ENCODE results near the gene CPNE1.
"Not testable (repeated sequence)": the region's sequence is repeated elsewhere in the genome, so short reads cannot be mapped to it uniquely, and the experiment has no call there.

Gene CPNE1

DNA sequence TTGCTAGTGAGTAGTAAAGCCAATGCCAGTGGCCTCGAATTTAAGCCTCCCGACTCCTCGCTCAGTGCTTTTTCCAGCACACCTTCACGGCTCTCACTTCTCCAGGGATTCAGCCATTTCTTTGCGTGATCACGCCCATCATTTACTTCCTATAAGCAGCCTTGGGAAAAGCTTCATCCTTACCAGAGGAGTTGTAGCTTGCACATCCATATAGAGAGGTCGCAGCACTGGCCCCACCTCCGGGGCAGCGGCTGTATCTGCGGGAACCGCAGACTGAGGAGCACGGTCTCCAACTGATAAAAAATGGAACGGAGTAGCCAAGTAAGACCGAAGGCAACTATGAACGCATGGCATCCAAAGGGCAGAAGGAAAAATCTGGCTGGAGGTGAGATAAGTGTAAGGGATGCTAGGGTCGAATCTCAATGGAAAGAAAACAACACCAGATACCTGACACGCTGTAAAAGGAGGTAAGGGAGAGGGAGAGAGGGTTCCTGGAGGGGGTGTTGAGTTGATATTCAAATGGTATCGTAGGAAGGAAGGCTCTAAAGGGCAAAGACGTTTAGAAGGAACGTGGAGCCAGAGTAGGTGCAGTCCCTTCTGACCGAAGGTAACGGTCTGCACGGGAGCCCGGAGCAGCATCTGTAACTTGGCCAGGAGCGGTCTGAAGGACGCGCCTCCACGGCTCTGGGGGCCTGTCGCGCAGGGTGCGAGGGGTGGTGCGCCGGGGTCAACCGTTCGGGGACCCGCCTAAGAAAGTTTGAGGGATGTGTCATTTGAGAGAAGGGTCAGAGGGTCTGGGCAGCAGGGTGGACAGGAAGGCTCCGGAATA, 33.8 kb upstream of the CPNE1 start:
- no peak for DNase-seq (ENCODE audit: low read depth in 2 of 2)

GRCh38 chr20:35697696-35698297, 33.1 kb upstream of the CPNE1 start:
- no peak for DNase-seq (ENCODE audit: low read depth in 2 of 2)

- no peak for DNase-seq (ENCODE audit: low read depth in 2 of 2)
These were observed 31.3 kb upstream of the CPNE1 start for GRCh38 chr20:35695978-35696377.

GRCh38 chr20:35695245-35695749, 30.6 kb upstream of the CPNE1 start:
- no peak for DNase-seq (ENCODE audit: low read depth in 2 of 2)

- DNase-seq (ENCODE audit: low read depth in 2 of 2): no peak
These were observed 25.6 kb upstream of the CPNE1 start for GRCh38 chr20:35690265-35690664.

- DNase-seq (ENCODE audit: low read depth in 2 of 2): not testable (repeated sequence)
These were observed 22.2 kb upstream of the CPNE1 start for GRCh38 chr20:35686872-35687271.

DNA sequence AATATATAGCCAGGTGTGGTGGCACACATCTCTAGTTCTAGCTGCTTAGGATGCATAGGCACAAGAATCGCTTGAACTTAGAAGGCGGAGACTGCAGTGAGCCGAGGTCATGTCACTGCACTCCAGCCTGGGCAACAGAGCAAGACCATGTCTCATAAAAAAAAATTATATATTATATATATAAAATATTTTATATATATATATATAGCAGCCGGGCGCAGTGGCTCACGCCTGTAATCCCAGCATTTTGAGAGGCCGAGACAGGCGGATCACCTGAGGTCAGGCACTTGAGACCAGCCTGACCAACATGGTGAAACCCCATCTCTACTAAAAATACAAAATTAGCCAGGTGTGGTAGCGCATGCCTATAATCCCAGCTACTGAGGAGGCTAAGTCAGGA, 20.7 kb upstream of the CPNE1 start:
- not testable (repeated sequence) for DNase-seq (ENCODE audit: low read depth in 2 of 2)

DNA sequence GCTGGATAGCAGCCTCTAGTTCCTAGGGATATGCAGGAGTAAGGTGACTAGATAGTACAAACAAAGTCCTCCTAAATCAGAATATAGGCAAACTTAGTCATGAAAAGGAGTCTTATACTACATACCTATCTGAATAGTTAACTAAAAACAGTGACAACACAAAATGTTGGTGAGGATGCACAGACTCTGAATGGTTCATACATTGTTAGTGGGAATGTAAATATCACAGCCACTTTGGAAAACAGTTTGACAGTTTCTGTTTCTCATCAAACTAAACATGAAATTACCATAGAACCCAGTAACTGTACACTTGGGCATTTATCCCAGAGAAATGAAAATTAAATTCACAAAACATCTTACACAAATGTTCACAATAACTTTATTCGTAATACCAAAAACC, 17.3 kb upstream of the CPNE1 start:
- no peak for DNase-seq (ENCODE audit: low read depth in 2 of 2)

DNA sequence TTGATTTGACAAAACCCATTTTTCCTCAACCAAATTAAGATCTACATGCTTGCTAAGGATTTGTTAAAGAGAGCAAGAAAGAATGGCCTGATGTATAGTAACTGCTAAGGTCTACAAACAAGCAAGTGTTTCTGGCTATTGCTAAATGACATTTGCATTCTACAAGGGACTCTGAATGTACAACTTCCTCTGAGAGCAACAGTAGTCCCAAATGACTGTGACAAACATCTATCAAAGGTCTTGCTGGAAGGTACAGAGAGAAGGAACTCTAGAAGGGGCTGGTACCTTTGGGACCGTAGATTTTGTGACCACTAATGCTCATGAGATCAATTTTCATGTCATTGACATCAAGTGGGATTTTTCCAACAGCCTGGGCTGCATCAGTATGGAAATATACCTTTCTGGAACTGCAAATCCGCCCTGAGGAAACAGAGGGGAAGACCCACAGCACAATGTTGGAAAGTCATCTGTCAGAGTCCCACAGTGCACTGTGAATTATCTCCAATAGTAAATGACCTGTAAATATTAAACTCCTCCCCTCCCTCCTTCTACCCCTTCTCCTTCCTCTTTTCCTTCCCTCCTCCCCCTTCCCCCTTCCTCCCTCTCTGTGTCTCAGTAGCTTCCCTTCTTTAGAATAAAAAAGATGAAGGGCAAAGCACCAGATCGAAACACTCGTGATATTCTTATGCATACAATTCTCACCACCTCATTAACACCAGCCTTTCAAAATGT, 15.9 kb upstream of the CPNE1 start:
- no peak for DNase-seq (ENCODE audit: low read depth in 2 of 2)

DNA sequence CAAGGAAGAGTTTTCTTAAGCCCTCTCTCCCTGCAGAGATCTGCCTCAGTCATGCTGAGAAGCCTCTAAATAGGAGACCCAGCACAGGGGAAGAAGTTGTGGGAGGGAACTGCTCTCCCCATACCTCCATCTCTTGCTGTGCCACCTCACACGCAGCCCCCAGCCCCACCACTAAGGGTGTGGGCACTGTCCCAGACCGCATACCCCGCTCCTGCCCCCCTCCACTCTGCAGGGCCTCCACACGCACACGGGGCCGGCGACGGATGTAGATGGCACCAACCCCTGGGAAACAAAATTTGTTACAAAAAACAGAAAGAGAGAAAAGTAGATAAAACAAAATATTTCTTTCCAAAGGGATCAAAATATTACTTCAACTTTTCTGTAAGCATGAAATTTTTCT, 10.2 kb upstream of the CPNE1 start:
- DNase-seq (ENCODE audit: low read depth in 2 of 2): no peak

- no peak for DNase-seq (ENCODE audit: low read depth in 2 of 2)
These were observed 9.2 kb upstream of the CPNE1 start for GRCh38 chr20:35673884-35674283.

DNA sequence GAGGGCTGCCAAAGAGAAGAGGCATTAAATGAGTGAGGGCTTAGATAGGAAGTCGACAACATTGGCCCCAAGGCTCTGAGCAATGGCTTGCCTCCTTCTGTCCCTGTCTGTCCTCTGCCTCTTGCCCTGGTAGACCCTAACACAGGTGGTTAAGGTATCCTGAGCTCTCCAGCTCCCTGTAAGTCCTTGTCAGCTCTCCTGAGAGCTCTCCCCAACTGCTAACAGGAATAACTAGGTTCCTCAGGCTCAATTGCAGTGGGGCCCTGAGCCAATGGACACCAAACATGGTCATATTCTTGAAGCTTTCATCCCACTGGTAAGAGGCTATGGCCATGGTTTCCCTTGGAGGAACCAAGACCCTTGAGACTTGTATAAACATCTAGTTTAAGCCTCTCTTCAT, 5.0 kb upstream of the CPNE1 start:
- no peak for DNase-seq (ENCODE audit: low read depth in 2 of 2)

- DNase-seq (ENCODE audit: low read depth in 2 of 2): no peak
These were observed 4.5 kb upstream of the CPNE1 start for GRCh38 chr20:35669221-35669620.

DNA sequence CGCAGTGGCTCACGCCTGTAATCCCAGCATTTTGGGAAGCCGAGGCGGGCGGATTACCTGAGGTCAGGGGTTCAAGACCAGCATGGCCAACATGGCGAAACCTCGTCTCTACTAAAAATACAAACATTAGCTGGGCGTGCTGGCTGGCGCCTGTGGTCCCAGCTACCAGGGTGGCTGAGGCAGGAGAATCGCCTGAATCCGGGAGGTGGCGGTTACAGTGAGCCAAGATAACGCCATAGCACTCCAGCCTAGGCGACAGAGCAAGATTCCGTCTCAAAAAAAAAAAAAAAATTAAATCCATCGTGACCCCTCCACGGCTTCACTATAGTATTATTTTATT, 1.2 kb upstream of the CPNE1 start:
- no peak for DNase-seq (ENCODE audit: low read depth in 2 of 2)

GRCh38 chr20:35663516-35664465, 909 bp downstream of the CPNE1 start:
- DNase-seq (ENCODE audit: low read depth in 2 of 2): peak; percentile 22 to 42

DNA sequence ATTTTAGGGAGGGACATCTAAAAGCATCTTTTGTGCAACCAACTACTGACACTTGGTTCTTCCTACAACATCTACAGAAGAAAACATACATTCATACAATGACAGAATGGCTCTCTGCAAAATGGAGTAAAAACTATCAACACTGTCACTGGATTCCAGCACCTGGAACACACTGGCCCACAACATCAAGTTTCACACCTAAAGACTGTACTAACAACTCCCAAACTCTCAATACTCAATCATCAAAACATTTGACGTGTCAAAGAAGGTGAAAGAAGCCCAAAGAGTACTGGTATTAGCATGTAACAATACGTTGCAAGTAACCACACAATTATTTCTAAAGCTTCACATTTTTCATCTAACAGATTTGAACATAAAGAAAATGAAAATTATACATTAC, 2.1 kb downstream of the CPNE1 start:
- no peak for DNase-seq (ENCODE audit: low read depth in 2 of 2)

GRCh38 chr20:35661908-35662307, 2.8 kb downstream of the CPNE1 start:
- no peak for DNase-seq (ENCODE audit: low read depth in 2 of 2)

DNA sequence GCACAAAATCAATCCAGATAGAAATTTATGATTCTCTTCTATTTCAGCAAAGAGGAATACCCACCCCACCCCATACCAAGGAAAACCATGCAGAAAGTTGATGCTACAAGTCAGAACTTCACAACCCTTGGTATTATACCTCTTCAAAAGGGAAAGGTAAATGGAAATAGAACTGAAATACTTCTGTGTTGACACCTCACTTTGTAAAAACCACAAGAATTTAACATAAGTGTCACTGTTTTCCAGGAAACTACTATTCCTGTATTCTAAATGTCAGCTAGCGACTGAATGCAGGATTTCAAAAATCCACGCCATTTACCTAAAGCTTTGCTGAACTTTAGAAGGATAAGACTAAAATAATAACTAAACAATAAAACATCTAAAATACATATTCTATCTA, 3.6 kb downstream of the CPNE1 start:
- no peak for DNase-seq (ENCODE audit: low read depth in 2 of 2)

DNA sequence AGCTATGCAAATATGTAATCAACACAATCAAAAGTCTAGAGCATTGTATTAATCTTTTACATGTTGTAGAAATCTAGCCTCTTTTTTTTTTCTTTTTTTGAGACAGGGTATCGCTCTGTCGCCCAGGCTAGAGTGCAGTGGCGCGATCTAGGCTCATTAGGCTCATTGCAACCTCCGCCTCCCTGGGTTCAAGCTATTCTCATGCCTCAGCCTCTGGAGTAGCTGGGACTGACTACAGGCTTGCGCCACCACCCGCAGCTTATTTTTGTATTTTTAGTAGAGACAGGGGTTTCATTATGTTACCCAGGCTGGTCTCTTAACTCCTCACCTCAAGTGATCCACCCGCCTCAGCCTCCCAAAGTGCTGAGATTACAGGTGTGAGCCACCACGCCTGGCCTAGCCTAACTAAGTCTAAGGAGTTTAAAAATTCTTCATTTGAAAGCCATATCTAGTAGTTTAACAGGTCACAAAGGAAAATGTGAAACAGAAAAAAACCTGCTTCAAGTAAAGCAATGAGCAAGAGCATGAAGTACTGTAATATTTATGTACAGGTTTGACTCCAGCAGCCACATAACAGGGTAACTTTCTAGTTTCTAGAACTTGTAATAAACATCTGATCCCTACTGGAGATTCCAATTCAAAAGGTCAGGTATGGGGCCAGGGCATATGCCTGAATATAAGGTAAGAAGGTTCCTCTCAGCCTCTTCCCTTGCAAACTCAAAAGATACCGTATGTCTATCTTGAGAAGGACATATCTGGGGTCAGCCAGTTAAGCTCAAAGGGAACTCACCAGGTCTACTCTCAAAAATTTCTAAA, 4.4 kb downstream of the CPNE1 start:
- no peak for DNase-seq (ENCODE audit: low read depth in 2 of 2)

DNA sequence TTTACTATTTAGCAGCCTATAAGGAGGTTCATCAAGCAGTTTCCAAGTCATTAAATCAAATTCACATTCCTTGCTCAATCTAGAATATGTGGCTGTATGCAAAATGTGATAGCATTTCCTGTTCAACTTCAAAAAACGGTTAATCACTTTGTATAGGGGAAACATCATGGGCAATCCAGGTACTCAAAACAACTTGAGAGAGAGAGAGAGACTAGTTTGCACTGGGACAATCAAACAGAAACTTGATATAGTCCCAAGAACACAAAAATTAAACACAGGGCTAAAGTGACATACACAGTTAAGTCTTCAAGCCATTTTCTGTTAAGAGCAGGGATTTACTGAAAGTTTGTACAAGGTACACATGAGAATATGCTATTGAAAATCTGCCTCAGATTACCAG, 7.4 kb downstream of the CPNE1 start:
- DNase-seq (ENCODE audit: low read depth in 2 of 2): no peak

DNA sequence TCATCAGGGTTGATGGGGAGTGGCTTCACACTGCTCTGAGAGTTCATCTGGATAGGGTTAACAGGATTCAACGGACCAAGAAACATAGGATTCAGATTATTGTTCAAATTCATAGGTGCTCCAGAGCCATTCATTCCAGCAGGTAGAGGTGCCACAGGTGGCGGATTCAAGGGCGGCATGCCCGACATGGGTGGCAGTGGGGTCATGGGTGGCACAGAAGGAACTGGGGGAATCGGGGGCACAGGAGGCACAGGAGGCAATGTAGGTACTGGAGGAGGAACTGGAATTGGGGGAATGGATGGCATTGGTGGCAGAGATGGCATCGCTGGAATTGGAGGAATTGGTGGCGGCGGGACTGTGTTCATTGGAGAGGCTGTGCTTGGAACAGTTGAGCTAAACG, 10.3 kb downstream of the CPNE1 start:
- DNase-seq (ENCODE audit: low read depth in 2 of 2): no peak
